ENCODE data around the gene TNRC6A.

DNA sequence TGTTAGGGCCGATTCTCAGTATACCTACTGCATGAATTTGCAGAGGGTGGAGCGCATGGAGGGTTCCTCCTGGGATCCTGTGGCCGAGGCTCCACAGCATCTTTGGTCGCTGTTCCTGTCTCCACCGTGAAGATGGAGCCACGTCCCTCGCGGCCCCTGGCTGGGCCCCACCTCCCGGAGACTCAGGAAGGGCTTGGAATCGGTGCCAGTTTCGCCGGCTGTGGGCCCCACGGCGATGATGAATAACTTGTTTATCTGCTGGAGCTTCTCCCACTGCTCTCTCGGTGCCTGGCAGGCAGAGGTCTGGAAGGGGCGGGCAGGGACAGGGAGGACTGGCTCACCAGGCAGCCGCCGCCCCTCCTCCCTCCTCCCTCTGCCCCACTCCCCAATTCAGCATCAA, 124.4 kb downstream of the TNRC6A start:
- TF ChIP-seq, protein P1, sequence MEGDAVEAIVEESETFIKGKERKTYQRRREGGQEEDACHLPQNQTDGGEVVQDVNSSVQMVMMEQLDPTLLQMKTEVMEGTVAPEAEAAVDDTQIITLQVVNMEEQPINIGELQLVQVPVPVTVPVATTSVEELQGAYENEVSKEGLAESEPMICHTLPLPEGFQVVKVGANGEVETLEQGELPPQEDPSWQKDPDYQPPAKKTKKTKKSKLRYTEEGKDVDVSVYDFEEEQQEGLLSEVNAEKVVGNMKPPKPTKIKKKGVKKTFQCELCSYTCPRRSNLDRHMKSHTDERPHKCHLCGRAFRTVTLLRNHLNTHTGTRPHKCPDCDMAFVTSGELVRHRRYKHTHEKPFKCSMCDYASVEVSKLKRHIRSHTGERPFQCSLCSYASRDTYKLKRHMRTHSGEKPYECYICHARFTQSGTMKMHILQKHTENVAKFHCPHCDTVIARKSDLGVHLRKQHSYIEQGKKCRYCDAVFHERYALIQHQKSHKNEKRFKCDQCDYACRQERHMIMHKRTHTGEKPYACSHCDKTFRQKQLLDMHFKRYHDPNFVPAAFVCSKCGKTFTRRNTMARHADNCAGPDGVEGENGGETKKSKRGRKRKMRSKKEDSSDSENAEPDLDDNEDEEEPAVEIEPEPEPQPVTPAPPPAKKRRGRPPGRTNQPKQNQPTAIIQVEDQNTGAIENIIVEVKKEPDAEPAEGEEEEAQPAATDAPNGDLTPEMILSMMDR (IDR thresholded peaks at IDR 0.05): no peak
- no peak for TF ChIP-seq POLR2A (IDR thresholded peaks at IDR 0.05)

Data from right lobe of liver (tissue), 4 donors.